ENCODE results near the gene HRH3.

DNA sequence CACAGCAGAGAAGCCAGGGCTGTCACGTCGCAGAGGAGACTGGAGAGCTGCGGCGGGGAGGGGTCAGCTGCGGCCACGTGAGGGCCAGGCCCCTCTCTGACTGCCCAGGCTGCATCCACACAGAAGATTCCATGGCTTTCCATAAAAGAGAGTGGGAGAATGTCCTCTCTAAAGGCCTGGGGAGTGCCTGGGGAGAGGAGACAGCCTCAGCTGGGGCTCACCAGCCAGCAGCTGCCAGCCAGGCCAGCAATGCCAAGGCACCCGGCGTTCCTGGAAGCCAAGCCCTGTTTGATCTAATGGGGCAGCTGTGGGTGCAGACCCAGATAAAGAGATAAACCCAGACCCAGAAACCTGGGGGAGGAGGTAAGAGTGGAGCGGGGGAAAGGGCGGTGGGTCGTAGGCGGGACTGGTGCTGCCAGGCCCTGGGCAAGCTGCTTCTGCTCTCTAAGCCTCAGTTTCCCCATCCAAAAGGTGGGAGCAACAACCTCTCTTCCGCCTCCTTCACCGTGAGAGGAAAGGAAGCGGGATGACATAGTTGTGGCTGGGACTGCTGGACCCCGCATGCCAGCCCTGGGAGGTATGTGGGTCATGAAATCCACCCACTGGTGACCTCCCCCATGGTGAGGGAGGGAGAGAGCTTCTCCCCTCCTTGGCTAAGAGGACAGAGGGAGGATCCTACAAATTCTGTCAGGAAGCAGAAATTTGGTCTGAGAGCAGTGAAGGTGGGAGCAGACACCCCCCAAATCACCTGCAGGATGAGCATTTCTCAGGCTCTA lies 15.1 kb upstream of the HRH3 start:
- TF ChIP-seq PAX5 (IDR thresholded peaks at IDR 0.05; ENCODE audit: insufficient read depth, low read length, severe bottlenecking) (no peak), POLR2AphosphoS5 (IDR thresholded peaks at IDR 0.05; ENCODE audit: low read depth, low read length) (no peak), POLR2A (IDR thresholded peaks at IDR 0.05; ENCODE audit: low read depth, low read length) (no peak), TAF1 (IDR thresholded peaks at IDR 0.05; ENCODE audit: low read depth, low read length) (no peak), POU2F2 (IDR thresholded peaks at IDR 0.05; ENCODE audit: low read depth, low read length) (no peak), SPI1 (IDR thresholded peaks at IDR 0.05; ENCODE audit: low read depth, low read length) (no peak)

All from GM12891 (cell line).